IMR-90 (cell line): ENCODE results near the gene PIAS4. TPM values are rescaled to one million over a fixed set of nuclear protein-coding genes. Genes with fewer than 3 reads are reported as not detected.

ENCODE experiments used
- ATAC-seq: fragments of 200-7000 bp; cut with Tn5 transposase; 2 replicates; pipeline ENCODE4 v1.9.1; 2020; ENCODE audit warnings: low read depth, mild to moderate bottlenecking, moderate library complexity
- BruUV-seq: library from RNA; stranded (reverse); fragments of 400-500 nt; replicated peaks from 2 replicates; lab custom pipeline; 2021; lab: Mats Ljungman, UMichigan
- CTCF ChIA-PET: fragments of 300-600 bp; formaldehyde crosslinking; extraction: SDS; loops from one replicate; lab custom pipeline; 2021; ENCODE audit warnings: antibody characterized with exemption; lab: Yijun Ruan, JAX
- POLR2A ChIA-PET: fragments of 300-600 bp; sonication (Branson Sonifier 250); formaldehyde crosslinking; loops from one replicate; lab custom pipeline; 2022; ENCODE audit warnings: antibody characterized with exemption; ENCODE audit not compliant: unreplicated experiment; lab: Charles Lee
- DNase-seq: peaks from one replicate; pipeline ENCODE4 v3.0.0; 2013
- H2AFZ ChIP-seq: replicated peaks from 2 replicates; pipeline ENCODE3; 2013; ENCODE audit warnings: low read length, mild to moderate bottlenecking; ENCODE audit not compliant: poor library complexity
- H2AK5ac ChIP-seq: 2 replicates; pipeline ENCODE4 v1.6.1; 2013; ENCODE audit warnings: low read depth, low read length, inconsistent platforms
- H2AK9ac ChIP-seq: replicated peaks from 2 replicates; pipeline ENCODE3; 2013; ENCODE audit warnings: mild to moderate bottlenecking, low read depth, low read length, moderate library complexity; ENCODE audit not compliant: poor library complexity
- H2BK120ac ChIP-seq: 2 replicates; pipeline ENCODE4 v1.6.1; 2013; ENCODE audit warnings: low read depth, low read length, inconsistent platforms
- H2BK15ac ChIP-seq: 3 replicates; pipeline ENCODE4 v1.6.1; 2013; ENCODE audit warnings: low read depth, low read length, inconsistent platforms
- H2BK20ac ChIP-seq: 2 replicates; pipeline ENCODE4 v1.6.1; 2013; ENCODE audit warnings: low read depth, mild to moderate bottlenecking, inconsistent platforms, low read length, moderate library complexity
- H2BK5ac ChIP-seq: 2 replicates; pipeline ENCODE4 v1.6.1; 2013; ENCODE audit warnings: mild to moderate bottlenecking, low read depth, low read length, inconsistent platforms; ENCODE audit not compliant: poor library complexity, severe bottlenecking
- H3K14ac ChIP-seq: replicated peaks from 2 replicates; pipeline ENCODE4 v1.6.1; 2013; ENCODE audit warnings: low read depth, low read length, inconsistent platforms
- H3K18ac ChIP-seq: 2 replicates; pipeline ENCODE4 v1.6.1; 2013; ENCODE audit warnings: low read depth, low read length, control low read depth
- H3K23ac ChIP-seq: 2 replicates; pipeline ENCODE4 v1.6.1; 2013; ENCODE audit warnings: low read depth, low read length, inconsistent platforms
- H3K27ac ChIP-seq: 2 replicates; pipeline ENCODE4 v1.5.1; 2013; ENCODE audit warnings: mild to moderate bottlenecking, control low read depth, low read length; ENCODE audit not compliant: insufficient read depth
- H3K27me3 ChIP-seq: 2 replicates; pipeline ENCODE4 v1.6.1; 2013; ENCODE audit warnings: low read length; ENCODE audit not compliant: control insufficient read depth, insufficient read depth
- H3K36me3 ChIP-seq: 2 replicates; pipeline ENCODE4 v1.6.1; 2013; ENCODE audit warnings: low read length, mixed read lengths; ENCODE audit not compliant: control insufficient read depth, insufficient read depth
- H3K4ac ChIP-seq: 2 replicates; pipeline ENCODE4 v1.6.1; 2013; ENCODE audit warnings: low read depth, low read length, inconsistent platforms
- H3K4me1 ChIP-seq: 2 replicates; pipeline ENCODE4 v1.6.1; 2013; ENCODE audit warnings: low read length, mixed read lengths; ENCODE audit not compliant: control insufficient read depth, insufficient read depth
- H3K4me2 ChIP-seq: 2 replicates; pipeline ENCODE4 v1.6.1; 2013; ENCODE audit warnings: low read depth, mild to moderate bottlenecking, control low read depth, low read length, moderate library complexity
- H3K4me3 ChIP-seq: 2 replicates; pipeline ENCODE4 v1.5.1; 2013; ENCODE audit warnings: low read depth, mild to moderate bottlenecking, control low read depth, low read length, moderate library complexity; ENCODE audit not compliant: insufficient read depth
- H3K56ac ChIP-seq: 2 replicates; pipeline ENCODE4 v1.6.1; 2013; ENCODE audit warnings: low read length, inconsistent platforms; ENCODE audit not compliant: insufficient read depth; ENCODE audit errors: extremely low read depth
- H3K79me1 ChIP-seq, 2 experiments: 2 replicates each; pipeline ENCODE4 v1.6.1; 2013; ENCODE audit warnings: low read length in 2 of 2, inconsistent platforms in 1 of 2, low read depth in 1 of 2
- H3K9ac ChIP-seq: 2 replicates; pipeline ENCODE4 v1.6.1; 2013; ENCODE audit warnings: low read depth, low read length, control low read depth
- H3K9me1 ChIP-seq: 2 replicates; pipeline ENCODE4 v1.6.1; 2013; ENCODE audit warnings: low read length, inconsistent platforms; ENCODE audit not compliant: insufficient read depth
- H3K9me3 ChIP-seq: 2 replicates; pipeline ENCODE4 v1.6.1; 2013; ENCODE audit warnings: low read length; ENCODE audit not compliant: control insufficient read depth, insufficient read depth
- H4K20me1 ChIP-seq: 2 replicates; pipeline ENCODE4 v1.6.1; 2013; ENCODE audit warnings: low read length, inconsistent platforms; ENCODE audit not compliant: insufficient read depth
- H4K5ac ChIP-seq: 2 replicates; pipeline ENCODE4 v1.6.1; 2013; ENCODE audit warnings: mild to moderate bottlenecking, low read depth, low read length, control low read depth
- H4K8ac ChIP-seq, 2 experiments: 2 replicates each; pipeline ENCODE4 v1.6.1; 2013; ENCODE audit warnings: low read depth in 2 of 2, low read length in 2 of 2, control low read depth in 1 of 2, inconsistent platforms in 1 of 2
- H4K91ac ChIP-seq: 2 replicates; pipeline ENCODE4 v1.6.1; 2013; ENCODE audit warnings: low read depth, low read length, inconsistent platforms; ENCODE audit not compliant: insufficient read depth
- CTCF ChIP-seq: conservative IDR thresholded peaks from 2 replicates; pipeline ENCODE4 v1.5.1; 2012; ENCODE audit warnings: mild to moderate bottlenecking, low read depth, low read length, improper control_type of control experiment
- ELK1 ChIP-seq: fragments of 150-350 bp; IDR thresholded peaks from 2 replicates; pipeline ENCODE4 v1.6.1; 2016; ENCODE audit warnings: low read depth, mild to moderate bottlenecking, low read length, moderate library complexity, borderline replicate concordance
- MAZ ChIP-seq: IDR thresholded peaks from 2 replicates; pipeline ENCODE4 v1.6.1; 2012; ENCODE audit warnings: low read depth, mild to moderate bottlenecking, low read length, improper control_type of control experiment, moderate library complexity, borderline replicate concordance
- MXI1 ChIP-seq: IDR thresholded peaks from 2 replicates; pipeline ENCODE4 v1.6.1; 2012; ENCODE audit warnings: low read depth, mild to moderate bottlenecking, low read length, moderate library complexity, borderline replicate concordance
- NFE2L2 ChIP-seq: fragments of 150-350 bp; IDR thresholded peaks from 2 replicates; pipeline ENCODE4 v1.6.1; 2016; ENCODE audit warnings: low read depth, mild to moderate bottlenecking, low read length
- RAD21 ChIP-seq: IDR thresholded peaks from 2 replicates; pipeline ENCODE4 v1.6.1; 2012; ENCODE audit warnings: low read length, improper control_type of control experiment
- RFX5 ChIP-seq: IDR thresholded peaks from 2 replicates; pipeline ENCODE4 v1.8.0; 2012; ENCODE audit warnings: low read depth, mild to moderate bottlenecking, low read length, moderate library complexity
- WGBS, 2 experiments: methylation state at CpG; one replicate each; pipeline versions ENCODE4 v1.1.5 to v1.1.7; 2013; ENCODE audit warnings: missing lambda C conversion rate in 2 of 2; ENCODE audit not compliant: insufficient read length in 1 of 2; ENCODE audit errors: extremely low coverage in 2 of 2; 5-methylcytosine and 5-hydroxymethylcytosine counted together
- dilution Hi-C: fragments of 300-500 bp; cut with HindIII; formaldehyde crosslinking; loops from one replicate; pipeline ENCODE4 v1.14.3; 2018; ENCODE audit warnings: low sequenced_read_pairs; ENCODE audit not compliant: unreplicated experiment
- in situ Hi-C: fragments of 300-500 bp; cut with MboI; formaldehyde crosslinking; loops from 3 replicates; pipeline ENCODE4 v1.14.3; 2019; ENCODE audit warnings: low sequenced_read_pairs, inconsistent platforms, mixed read lengths
- intact Hi-C: fragments of 100-400 bp; cut with micrococcal nuclease; formaldehyde crosslinking; loops from 2 replicates; pipeline ENCODE4 v1.10.0; 2022
- polyA plus RNA-seq, 3 experiments: library from polyadenylated mRNA; depleted of rRNA; stranded (reverse); fragments of >200 nt; gene quantifications; 2 replicates each; pipeline ENCODE4 v1.2.3, GENCODE V29; 2012; ENCODE audit warnings: low replicate concordance in 1 of 3
- total RNA-seq: library from RNA; depleted of rRNA; stranded (reverse); fragments of >200 nt; gene quantifications from 2 replicates; pipeline ENCODE4 v1.2.3, GENCODE V29; 2012

PIAS4 gene
- total and polyA plus RNA-seq, 2 of the 4 experiments (the other 2 are of a cell fraction): 12.1 to 13.6 TPM

- no peak overlapping the region for H2AK5ac ChIP-seq
- no peak overlapping the region for H3K4me3 ChIP-seq
- ChIA-PET CTCF (no interaction called here), POLR2A (no interaction called here)
- dilution Hi-C loops: no loop called here
- no peak overlapping the region for H3K4me2 ChIP-seq
- no peak overlapping the region for H4K91ac ChIP-seq
- H3K56ac ChIP-seq: no peak overlapping the region
- no peak for DNase-seq
- no TSS peak for BruUV-seq
- no peak overlapping the region for H3K14ac ChIP-seq
- peaks cover 62% of the 10 kb centered on the region for H3K36me3 ChIP-seq
- H3K79me1 ChIP-seq: peaks cover 5 to 15% of the 10 kb centered on the region in 2 experiments; a peak in 3 of 4 replicates
- no peaks in the 10 kb centered on the region for H3K4me1 ChIP-seq
- no peak for ATAC-seq
- no peak overlapping the region for H2AFZ ChIP-seq
- 91% methylated on average over 9 of the region's 9 CpGs; no CpG with 5 or more reads in 1 of the 2 experiments for WGBS, 2 experiments
- no peaks in the 10 kb centered on the region for H3K27me3 ChIP-seq
- in situ Hi-C loops: no loop called here
- intact Hi-C loops: no loop called here
- H2BK120ac ChIP-seq: no peak overlapping the region
- TF ChIP-seq RFX5 (no peak), MAZ (no peak), RAD21 (no peak), MXI1 (no peak), ELK1 (no peak), NFE2L2 (no peak), CTCF (no peak)
- no peak overlapping the region for H2BK20ac ChIP-seq
- no peak overlapping the region for H2AK9ac ChIP-seq
- H3K18ac ChIP-seq: no peak overlapping the region
- H3K4ac ChIP-seq: no peak overlapping the region
- no peak overlapping the region for H4K5ac ChIP-seq
- H4K8ac ChIP-seq: no peak overlapping the region
- peaks cover 8% of the 10 kb centered on the region; the same call in 1 of the 2 replicates for H3K9me1 ChIP-seq
- H2BK5ac ChIP-seq: no peak overlapping the region
- H3K23ac ChIP-seq: no peak overlapping the region
- H3K9ac ChIP-seq: no peak overlapping the region
- H4K20me1 ChIP-seq: peaks cover 18% of the 10 kb centered on the region
- H3K9me3 ChIP-seq: no peaks in the 10 kb centered on the region
- no peak overlapping the region for H2BK15ac ChIP-seq
- H3K27ac ChIP-seq: no peak overlapping the region
Observed at GRCh38 chr19:4030981-4031380, 23.4 kb downstream of the PIAS4 start.
